ENCODE results near the gene PTK7. TPM values are rescaled to one million over a fixed set of nuclear protein-coding genes. Genes with fewer than 3 reads are reported as not detected.

PTK7 gene
- total and polyA plus RNA-seq, 2 experiments from 2014 or later: 46.1 to 147 TPM

- Histone ChIP-seq H3K27me3 (ENCODE audit: insufficient read depth) (no peaks in the 10 kb centered on the region), H3K4me2 (peak overlapping the region; percentile 85), H3K9me2 (ENCODE audit: insufficient read depth) (no peaks in the 10 kb centered on the region), H3K79me2 (replicated peaks; ENCODE audit: insufficient read depth) (no peaks in the 10 kb centered on the region), H3K4me1 (ENCODE audit: insufficient read depth) (peaks cover 17% of the 10 kb centered on the region; the same call in 1 of the 2 replicates), H3K27ac (ENCODE audit: low read depth) (peak overlapping the region; percentile 55; the same call in 1 of the 2 replicates), H3K36me3 (ENCODE audit: insufficient read depth) (peaks cover 17% of the 10 kb centered on the region), H4K20me1 (replicated peaks; ENCODE audit: insufficient read depth) (peaks cover 6% of the 10 kb centered on the region; the same call in 1 of the 2 replicates), H3K4me3 (peak overlapping the region; percentile 65), H3F3A (replicated peaks; ENCODE audit: low read depth) (0 out of 2 replicates have a peak, but pooled peaks cover 5% of the 10 kb centered on the region), H2AFZ (no peak overlapping the region)
- Mint-ChIP-seq H3K4me1 (peaks cover 20% of the 10 kb centered on the region), H3K27me3 (ENCODE audit: insufficient read depth, low read depth, poor library complexity) (peaks cover 24% of the 10 kb centered on the region), H3K36me3 (ENCODE audit: low read depth) (peaks cover 35% of the 10 kb centered on the region), H3K9me3 (no peaks in the 10 kb centered on the region), H3K27ac (peak overlapping the region; percentile 91), H3K4me3 (peak overlapping the region; percentile 87)
- ATAC-seq (peak; percentile 8), DNase-seq (ENCODE audit: low spot score) (peak; percentile 49)
- TF ChIP-seq JUNB (IDR thresholded peaks at IDR 0.05; ENCODE audit: unreplicated experiment): no peak
- no peak for TF ChIP-seq ZNF331 (CRISPR knock-in tag; IDR thresholded peaks at IDR 0.05; ENCODE audit: low read depth)
- TF ChIP-seq EZH2phosphoT487 (IDR thresholded peaks at IDR 0.05; ENCODE audit: unreplicated experiment): no peak
- TF ChIP-seq STAT1 (IDR thresholded peaks at IDR 0.05; ENCODE audit: unreplicated experiment): no peak
- no peak for TF ChIP-seq ETS1 (IDR thresholded peaks at IDR 0.05)
- TF ChIP-seq EZH2 (IDR thresholded peaks at IDR 0.05; ENCODE audit: low read depth, unreplicated experiment): no peak
- TF ChIP-seq ZNF462 (CRISPR knock-in tag; IDR thresholded peaks at IDR 0.05): no peak
- no peak for TF ChIP-seq ZNF114 (CRISPR knock-in tag; IDR thresholded peaks at IDR 0.05)
- TF ChIP-seq POLR2AphosphoS5 (IDR thresholded peaks at IDR 0.05; ENCODE audit: low read depth): no peak
- TF ChIP-seq CTCF (conservative IDR thresholded peaks at IDR 0.05; ENCODE audit: low read depth in 2 of 2): no peak
- no peak for TF ChIP-seq CREB1 (CRISPR knock-in tag; IDR thresholded peaks at IDR 0.05; ENCODE audit: low read depth)
- no peak for TF ChIP-seq NANOG (IDR thresholded peaks at IDR 0.05; ENCODE audit: borderline replicate concordance)
- TF ChIP-seq REST (IDR thresholded peaks at IDR 0.05; ENCODE audit: unreplicated experiment): no peak
These were observed 104.9 kb downstream of the PTK7 start for GRCh38 chr6:43180985-43181384.

Measured in GM23338 (cell line).